OCI-LY1 (cell line): ENCODE measurements around the gene EXOSC7.

ENCODE experiments used
- H2AFZ ChIP-seq: fragments of 200-600 bp; sonication (generic), shearing (Covaris generic); 2 replicates; pipeline ENCODE4 v1.6.0; 2014; ENCODE audit warnings: antibody characterized with exemption, mild to moderate bottlenecking, low read length
- H3F3A ChIP-seq: fragments of 200-600 bp; sonication (generic), shearing (Covaris generic); 2 replicates; pipeline ENCODE4 v1.6.0; 2014; ENCODE audit warnings: mild to moderate bottlenecking, antibody characterized with exemption, low read length, moderate library complexity; ENCODE audit not compliant: insufficient read depth
- H3K27ac ChIP-seq: fragments of 200-600 bp; sonication (generic); 2 replicates; pipeline ENCODE4 v1.5.1; 2014; ENCODE audit warnings: low read length, mixed run types, mild to moderate bottlenecking, low read depth; ENCODE audit not compliant: poor library complexity, severe bottlenecking
- H3K27me3 ChIP-seq: fragments of 200-600 bp; sonication (generic); 2 replicates; pipeline ENCODE4 v1.6.0; 2014; ENCODE audit warnings: antibody characterized with exemption, mild to moderate bottlenecking, low read length, moderate library complexity; ENCODE audit not compliant: insufficient read depth
- H3K36me3 ChIP-seq: fragments of 200-600 bp; sonication (generic); 2 replicates; pipeline ENCODE4 v1.6.1; 2014; ENCODE audit warnings: mild to moderate bottlenecking, antibody characterized with exemption, low read length, moderate library complexity, mixed read lengths; ENCODE audit not compliant: insufficient read depth
- H3K4me1 ChIP-seq: fragments of 200-600 bp; sonication (generic); 2 replicates; pipeline ENCODE4 v1.5.1; 2014; ENCODE audit warnings: mild to moderate bottlenecking, low read length, moderate library complexity; ENCODE audit not compliant: insufficient read depth, severe bottlenecking
- H3K4me2 ChIP-seq: fragments of 200-600 bp; sonication (generic), shearing (Covaris generic); 2 replicates; pipeline ENCODE4 v1.6.1; 2014; ENCODE audit warnings: low read length
- H3K4me3 ChIP-seq: fragments of 200-600 bp; sonication (generic); 2 replicates; pipeline ENCODE4 v1.5.1; 2014; ENCODE audit warnings: low read length, low read depth, mild to moderate bottlenecking, mixed read lengths; ENCODE audit not compliant: poor library complexity, severe bottlenecking
- H3K79me2 ChIP-seq: fragments of 200-600 bp; shearing (Covaris generic); 2 replicates; pipeline ENCODE4 v1.6.1; 2016; ENCODE audit warnings: mixed run types, low read length, mixed read lengths; ENCODE audit not compliant: insufficient read depth
- H3K9ac ChIP-seq: fragments of 200-600 bp; sonication (generic), shearing (Covaris generic); 2 replicates; pipeline ENCODE4 v1.6.1; 2014; ENCODE audit warnings: mild to moderate bottlenecking, low read length, mixed read lengths
- H3K9me2 ChIP-seq: fragments of 200-600 bp; sonication (generic), shearing (Covaris generic); 2 replicates; pipeline ENCODE4 v1.6.1; 2014; ENCODE audit warnings: low read depth, mild to moderate bottlenecking, low read length, mixed read lengths
- H3K9me3 ChIP-seq: fragments of 200-600 bp; shearing (Covaris generic); 2 replicates; pipeline ENCODE4 v1.6.1; 2014; ENCODE audit warnings: low read length, mixed read lengths
- H4K20me1 ChIP-seq: fragments of 200-600 bp; sonication (generic), shearing (Covaris generic); 2 replicates; pipeline ENCODE4 v1.6.0; 2016; ENCODE audit warnings: mild to moderate bottlenecking, low read length; ENCODE audit not compliant: insufficient read depth
- CTCF ChIP-seq: fragments of 200-600 bp; sonication (generic), shearing (Covaris generic); IDR thresholded peaks from 2 replicates; pipeline ENCODE4 v1.5.1; 2017; ENCODE audit warnings: mild to moderate bottlenecking, antibody characterized with exemption, low read length, moderate library complexity, mixed read lengths
- EZH2 ChIP-seq: fragments of 200-600 bp; sonication (generic), shearing (Covaris generic); IDR thresholded peaks from 2 replicates; pipeline ENCODE4 v1.8.0; 2017; ENCODE audit warnings: borderline replicate concordance, mixed run types, mild to moderate bottlenecking, antibody characterized with exemption, low read length, moderate library complexity, mixed read lengths

EXOSC7 gene

GRCh38 chr3:45008117-45008516 is 32.1 kb downstream of the EXOSC7 start:
- Histone ChIP-seq H3K36me3 (peaks cover 82% of the 10 kb centered on the region), H3K4me2 (no peak overlapping the region)

GRCh38 chr3:45009868-45010267 is 33.8 kb downstream of the EXOSC7 start:
- Histone ChIP-seq H3K4me1 (no peaks in the 10 kb centered on the region), H3K27me3 (no peaks in the 10 kb centered on the region), H3K4me2 (no peak overlapping the region), H3K79me2 (no peaks in the 10 kb centered on the region), H3K4me3 (no peak overlapping the region), H4K20me1 (no peaks in the 10 kb centered on the region), H3K27ac (no peak overlapping the region), H3K9me2 (no peaks in the 10 kb centered on the region), H3K36me3 (peaks cover 79% of the 10 kb centered on the region), H3K9me3 (peaks cover under 1% of the 10 kb centered on the region; the same call in 1 of the 2 replicates), H2AFZ (no peak overlapping the region), H3K9ac (no peak overlapping the region), H3F3A (no peaks in the 10 kb centered on the region)
- TF ChIP-seq CTCF (no peak), EZH2 (no peak)

More at GRCh38 chr3:45008117-45008516, 32.1 kb downstream of the EXOSC7 start:
- H3K4me1 ChIP-seq: no peaks in the 10 kb centered on the region
- H3K79me2 ChIP-seq: no peaks in the 10 kb centered on the region
- no peak overlapping the region for H3K27ac ChIP-seq
- TF ChIP-seq CTCF: no peak
- TF ChIP-seq EZH2: no peak
- no peaks in the 10 kb centered on the region for H3K9me2 ChIP-seq
- 0 out of 2 replicates have a peak, but pooled peaks cover 3% of the 10 kb centered on the region for H3F3A ChIP-seq
- no peaks in the 10 kb centered on the region for H4K20me1 ChIP-seq
- no peak overlapping the region for H3K4me3 ChIP-seq
- no peak overlapping the region for H2AFZ ChIP-seq
- peaks cover 2% of the 10 kb centered on the region; the same call in 1 of the 2 replicates for H3K9me3 ChIP-seq
- H3K27me3 ChIP-seq: no peaks in the 10 kb centered on the region
- H3K9ac ChIP-seq: no peak overlapping the region

- Histone ChIP-seq H3K9me2 (no peaks in the 10 kb centered on the region), H3K4me1 (no peaks in the 10 kb centered on the region), H2AFZ (no peak overlapping the region), H3K4me3 (no peak overlapping the region), H3K27ac (no peak overlapping the region), H3K36me3 (peaks cover 77% of the 10 kb centered on the region), H3F3A (no peaks in the 10 kb centered on the region), H3K79me2 (no peaks in the 10 kb centered on the region), H3K4me2 (no peak overlapping the region), H3K9ac (no peak overlapping the region), H4K20me1 (no peaks in the 10 kb centered on the region), H3K9me3 (no peaks in the 10 kb centered on the region), H3K27me3 (no peaks in the 10 kb centered on the region)
- TF ChIP-seq CTCF (no peak), EZH2 (no peak)
Observed at GRCh38 chr3:45010811-45011333, 34.8 kb downstream of the EXOSC7 start.
